Measurements from ENCODE around the gene NAA11. TPM values are rescaled to one million over a fixed set of nuclear protein-coding genes. Genes with fewer than 3 reads are reported as not detected.
"Not testable (repeated sequence)": the region's sequence is repeated elsewhere in the genome, so short reads cannot be mapped to it uniquely, and the experiment has no call there.

The NAA11 gene
- total RNA-seq, 1 donor from 2014 or later = not detected

GRCh38 chr4:79308971-79309370 is 16.9 kb downstream of the NAA11 start:
- no peak for DNase-seq (ENCODE audit: low spot score)

DNA sequence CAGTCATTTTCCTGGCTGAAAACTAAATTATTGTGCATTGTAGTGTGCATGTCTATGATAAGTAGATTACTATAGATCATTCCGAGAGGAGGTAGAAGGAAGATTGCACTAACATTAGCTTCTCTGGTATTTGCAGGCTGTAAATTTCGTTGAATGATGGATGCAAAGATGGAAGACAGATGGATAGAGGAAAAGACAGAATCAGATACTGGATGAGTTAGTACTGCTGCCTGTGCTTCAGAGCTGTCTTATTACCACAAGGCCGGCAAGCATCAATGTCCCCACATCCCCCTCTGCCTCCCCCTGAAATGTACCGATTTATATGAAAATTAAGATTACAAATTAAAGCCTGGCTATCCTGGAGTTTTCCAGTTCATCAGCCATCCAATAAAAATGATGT is 17.7 kb downstream of the NAA11 start:
- DNase-seq (ENCODE audit: low spot score) = no peak

DNA sequence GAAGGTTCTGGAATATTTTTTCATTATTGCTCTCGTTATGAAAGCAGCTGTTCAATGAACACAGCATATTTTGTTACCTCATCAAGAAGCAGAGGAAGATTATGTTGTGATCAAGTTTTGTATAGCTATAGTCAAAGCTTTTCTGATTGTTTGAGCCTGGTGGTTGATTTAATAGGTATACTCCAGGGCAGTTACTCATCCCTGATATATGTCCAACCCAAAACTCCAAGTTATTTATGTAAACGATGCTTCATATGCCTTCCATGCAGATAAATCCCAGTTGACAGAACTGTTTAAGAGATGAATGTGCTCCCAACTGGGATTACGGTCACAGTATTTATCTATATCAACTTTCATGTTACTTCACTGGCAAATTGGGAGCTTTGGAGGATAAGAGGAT is 19.1 kb downstream of the NAA11 start:
- DNase-seq (ENCODE audit: low spot score) = no peak

DNA sequence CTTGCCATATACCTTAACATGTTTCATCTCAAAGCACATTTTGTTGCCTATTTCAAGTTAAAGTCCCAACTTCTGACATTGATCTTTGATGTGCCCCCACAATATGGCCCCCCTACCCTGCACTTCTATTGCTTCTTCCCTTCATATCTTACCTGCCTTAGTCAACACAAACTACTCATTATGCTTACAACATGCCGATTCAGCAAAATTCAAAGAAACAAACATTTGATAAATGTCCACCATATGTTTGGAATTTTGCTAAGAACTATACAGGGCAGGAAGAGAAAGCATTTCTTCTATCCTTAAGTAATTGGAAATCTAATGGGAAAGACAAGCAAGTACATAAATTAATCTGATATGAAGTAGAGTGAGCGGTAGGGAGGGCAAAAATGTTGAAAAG is 25.6 kb downstream of the NAA11 start:
- no peak for DNase-seq (ENCODE audit: low spot score)

GRCh38 chr4:79298484-79298883 is 27.4 kb downstream of the NAA11 start:
- no peak for DNase-seq (ENCODE audit: low spot score)

DNA sequence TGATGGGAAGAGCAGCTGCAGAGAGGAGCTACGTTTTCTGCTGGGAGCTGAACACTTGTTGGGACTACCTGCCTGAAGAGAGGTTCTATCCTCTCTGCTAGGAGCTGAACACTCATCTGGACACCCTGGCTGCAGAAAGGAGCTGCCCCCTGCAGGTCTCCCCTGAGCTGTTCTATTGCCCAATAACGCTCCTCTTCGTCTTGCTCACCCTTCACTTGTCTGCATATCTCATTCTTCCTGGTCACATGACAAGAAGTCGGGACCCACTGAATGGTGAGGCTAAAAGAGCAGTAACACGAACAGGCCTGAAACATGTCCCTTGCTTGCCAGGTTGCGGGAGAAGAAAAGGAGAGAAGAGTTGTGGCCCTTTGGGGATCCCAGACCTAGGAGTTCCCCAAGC is 27.8 kb downstream of the NAA11 start:
- no peak for DNase-seq (ENCODE audit: low spot score)

- no peak for DNase-seq (ENCODE audit: low spot score)
Observed at GRCh38 chr4:79297479-79297878, 28.4 kb downstream of the NAA11 start.

GRCh38 chr4:79296768-79297428 is 29.0 kb downstream of the NAA11 start:
- DNase-seq (ENCODE audit: low spot score) = no peak

- DNase-seq (ENCODE audit: low spot score) = no peak
Observed at GRCh38 chr4:79295086-79295485, 30.8 kb downstream of the NAA11 start.

- no peak for DNase-seq (ENCODE audit: low spot score)
Observed at GRCh38 chr4:79294064-79294463, 31.8 kb downstream of the NAA11 start.

- no peak for DNase-seq (ENCODE audit: low spot score)
Observed at GRCh38 chr4:79292008-79292407, 33.9 kb downstream of the NAA11 start.

DNA sequence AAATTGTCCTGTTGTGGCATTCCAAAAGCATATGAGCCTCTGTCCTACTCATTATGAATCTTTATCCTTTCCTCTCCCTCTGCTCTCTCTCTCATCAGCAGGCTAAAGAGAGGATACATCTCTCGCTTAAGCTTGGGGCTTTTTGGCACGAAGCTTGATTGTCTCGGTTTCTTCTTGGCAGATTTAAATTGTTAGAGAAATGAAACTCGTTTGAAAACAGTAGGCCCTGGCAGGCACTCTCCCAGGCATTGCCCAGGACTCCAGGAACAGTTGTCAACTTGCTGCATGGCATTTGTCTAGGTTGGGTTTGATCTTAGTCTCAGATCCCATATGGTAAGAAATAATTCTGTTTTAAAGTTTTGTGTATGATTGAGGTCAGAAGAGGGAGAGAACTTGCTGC is 35.5 kb downstream of the NAA11 start:
- no peak for DNase-seq (ENCODE audit: low spot score)

GRCh38 chr4:79288185-79288584 is 37.7 kb downstream of the NAA11 start:
- DNase-seq (ENCODE audit: low spot score) = no peak

- no peak for DNase-seq (ENCODE audit: low spot score)
Observed at GRCh38 chr4:79287718-79288117, 38.1 kb downstream of the NAA11 start.

- DNase-seq (ENCODE audit: low spot score) = no peak
Observed at GRCh38 chr4:79287076-79287475, 38.8 kb downstream of the NAA11 start.

GRCh38 chr4:79281566-79282359 is 44.1 kb downstream of the NAA11 start:
- no peak for DNase-seq (ENCODE audit: low spot score)

- not testable (repeated sequence) for DNase-seq (ENCODE audit: low spot score)
Observed at GRCh38 chr4:79277467-79277866, 48.4 kb downstream of the NAA11 start.

- no peak for DNase-seq (ENCODE audit: low spot score)
Observed at GRCh38 chr4:79273915-79274314, 51.9 kb downstream of the NAA11 start.

GRCh38 chr4:79272761-79273160 is 53.1 kb downstream of the NAA11 start:
- no peak for DNase-seq (ENCODE audit: low spot score)

DNA sequence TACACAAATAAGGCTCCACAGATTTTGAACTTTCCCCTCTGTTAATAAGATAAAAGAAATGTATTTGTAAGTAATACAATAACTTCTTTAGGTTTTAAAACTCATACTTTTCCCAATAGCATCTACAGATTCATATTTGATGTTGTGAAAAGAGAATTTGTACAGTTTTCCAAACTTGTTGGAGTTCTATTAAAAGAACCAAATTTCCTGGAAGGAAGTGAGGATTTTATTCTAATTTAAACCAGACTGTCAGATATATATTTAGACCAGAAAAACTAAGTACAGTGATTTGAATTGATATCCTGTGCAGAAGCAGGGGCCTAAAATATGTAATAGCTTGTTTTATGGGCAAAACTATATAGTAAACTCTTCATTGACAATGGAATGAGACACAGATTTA is 53.7 kb downstream of the NAA11 start:
- DNase-seq (ENCODE audit: low spot score) = no peak

GRCh38 chr4:79267671-79268070 is 58.2 kb downstream of the NAA11 start:
- DNase-seq (ENCODE audit: low spot score) = no peak
